K562 (cell line): ENCODE results near the gene ZNF322. TPM values are rescaled to one million over a fixed set of nuclear protein-coding genes. Genes with fewer than 3 reads are reported as not detected.

Experiments
- BRD9 ChIP-seq: fragments of 450-650 bp; IDR thresholded peaks from 2 replicates; pipeline ENCODE4 v1.6.1; 2018; ENCODE audit warnings: low read depth; ENCODE audit not compliant: partially characterized antibody
- E2F3 ChIP-seq: fragments of 250-450 bp; sonication (Bioruptor Pico); IDR thresholded peaks from 2 replicates; pipeline ENCODE4 v1.4.0; 2020; ENCODE audit warnings: mild to moderate bottlenecking
- FOXK1 ChIP-seq: sonication (generic); formaldehyde crosslinking; IDR thresholded peaks from 2 replicates; pipeline ENCODE4 v1.8.0; 2022; ENCODE audit warnings: missing genetic modification reagents, mild to moderate bottlenecking, borderline replicate concordance
- GATAD2B ChIP-seq: fragments of 450-650 bp; IDR thresholded peaks from 2 replicates; pipeline ENCODE4 v1.6.1; 2017; ENCODE audit warnings: mild to moderate bottlenecking, borderline replicate concordance
- HBP1 ChIP-seq: fragments of 450-650 bp; formaldehyde crosslinking; IDR thresholded peaks from 2 replicates; pipeline ENCODE4 v1.4.0; 2022; ENCODE audit warnings: missing genetic modification characterization
- MNT ChIP-seq, 2 experiments: fragments of 450-650 bp; conservative IDR thresholded peaks; 2 replicates each; pipeline ENCODE4 v1.6.1; 2017; ENCODE audit warnings: mild to moderate bottlenecking in 2 of 2, moderate library complexity in 2 of 2
- MTA1 ChIP-seq: fragments of 450-650 bp; IDR thresholded peaks from 2 replicates; pipeline ENCODE4 v1.6.1; 2017; ENCODE audit warnings: borderline replicate concordance
- NFIC ChIP-seq: fragments of 450-650 bp; IDR thresholded peaks from 2 replicates; pipeline ENCODE4 v1.6.1; 2017; ENCODE audit warnings: mild to moderate bottlenecking, inconsistent platforms
- NR0B1 ChIP-seq: fragments of 450-650 bp; IDR thresholded peaks from one replicate; pipeline ENCODE4 v1.6.1; 2018; ENCODE audit warnings: mild to moderate bottlenecking, moderate library complexity; ENCODE audit not compliant: partially characterized antibody
- RCOR1 ChIP-seq, 2 experiments: IDR thresholded peaks; 2 replicates each; pipeline ENCODE4 v1.6.1; 2012; ENCODE audit warnings: low read depth in 2 of 2, low read length in 2 of 2, borderline replicate concordance in 1 of 2, improper control_type of control experiment in 1 of 2
- SMARCA4 ChIP-seq: fragments of 450-650 bp; IDR thresholded peaks from 2 replicates; pipeline ENCODE4 v1.6.1; 2016
- ZEB2 ChIP-seq: fragments of 450-650 bp; IDR thresholded peaks from 2 replicates; pipeline ENCODE4 v1.6.1; 2016
- ZNF395 ChIP-seq: fragments of 200-800 bp; sonication (Bioruptor generic); IDR thresholded peaks from 2 replicates; pipeline ENCODE4 v1.6.1; 2017; ENCODE audit warnings: missing genetic modification characterization, missing compliant biosample characterization
- ZNF583 ChIP-seq: fragments of 250-450 bp; sonication (Bioruptor Pico); IDR thresholded peaks from 2 replicates; pipeline ENCODE4 v1.4.0; 2020
- ZSCAN29 ChIP-seq: fragments of 450-650 bp; IDR thresholded peaks from 2 replicates; pipeline ENCODE4 v1.6.1; 2017
- polyA plus RNA-seq, 8 experiments: library from polyadenylated mRNA; depleted of rRNA in 4 of 8; stranded (reverse) in 5 of 8; unstranded in 3 of 8; fragments of >200 nt; fragmentation: Nextera tagmentation in 2 of 8; fragmentation: Illumina TruSeq in 1 of 8; extraction: Ambion mirVana in 2 of 8; extraction: Trizol in 1 of 8; gene quantifications; 2 replicates each; pipeline versions ENCODE4 v1.2.1 to v1.2.3, GENCODE V29; 2011 to 2014; ENCODE audit warnings: inconsistent platforms in 1 of 8, missing spikeins in 1 of 8
- total RNA-seq, 7 experiments: library from RNA; depleted of rRNA in 6 of 7; stranded (reverse); fragments of >200 nt in 6 of 7; fragmentation: Illumina TruSeq in 2 of 7; extraction: Trizol in 2 of 7; gene quantifications; 2 replicates each; pipeline versions ENCODE4 v1.2.1 to v1.2.3, GENCODE V29; 2011 to 2021; ENCODE audit warnings: low replicate concordance in 1 of 7

ZNF322 gene
- total and polyA plus RNA-seq, 9 of the 15 experiments (the other 6 are each of a cell fraction or from before 2014, with no cell fraction given) = 4.7 to 31.2 (median 18.7) TPM

- peak; percentile 51; the same call in 1 of the 2 replicates for TF ChIP-seq FOXK1 (CRISPR knock-in tag)
- TF ChIP-seq MNT (conservative IDR thresholded peaks at IDR 0.05) = peak; percentile 73 to 84
- TF ChIP-seq SMARCA4 = 0 out of 2 replicates have a peak, but pooled peaks have one; percentile 15
- 0 out of 2 replicates have a peak, but pooled peaks have one; percentile 27 for TF ChIP-seq ZNF395 (CRISPR knock-in tag)
- peak; percentile 23 to 73; a peak in 2 of 4 replicates for TF ChIP-seq RCOR1 (IDR thresholded peaks at IDR 0.05; ENCODE audit: borderline replicate concordance in 1 of 2, low read depth in 2 of 2, low read length in 2 of 2)
- no peak for TF ChIP-seq E2F3 (CRISPR knock-in tag)
- no peak for TF ChIP-seq ZNF583 (CRISPR knock-in tag)
- peak; percentile 27; the same call in 1 of the 2 replicates for TF ChIP-seq ZEB2
- peak; percentile 74 for TF ChIP-seq NFIC
- peak; percentile 97 for TF ChIP-seq BRD9
- TF ChIP-seq MTA1 = peak; percentile 46; the same call in 1 of the 2 replicates
- peak; percentile 78; the same call in 1 of the 2 replicates for TF ChIP-seq ZSCAN29
- peak; percentile 29; the same call in 1 of the 2 replicates for TF ChIP-seq HBP1 (CRISPR knock-in tag)
- no peak for TF ChIP-seq NR0B1
- TF ChIP-seq GATAD2B = peak; percentile 69; the same call in 1 of the 2 replicates
These were observed 64.6 kb downstream of the ZNF322 start (continued) for GRCh38 chr6:26594730-26595632.
